ENCODE measurements around the gene ADAMTSL3.

Gene ADAMTSL3

GRCh38 chr15:83626171-83626802 is 27.6 kb upstream of the ADAMTSL3 start:
- no peak overlapping the region for H3K9ac ChIP-seq (ENCODE audit: low read length)
- H3K36me3 ChIP-seq (ENCODE audit: control insufficient read depth, low read depth, low read length), result no peaks in the 10 kb centered on the region
- H3K27ac ChIP-seq (ENCODE audit: low read length), result no peak overlapping the region
- no peak overlapping the region for H3K4me3 ChIP-seq (ENCODE audit: low read length)
- H3K9me3 ChIP-seq (ENCODE audit: control insufficient read depth, low read depth, low read length), result no peaks in the 10 kb centered on the region
- no peaks in the 10 kb centered on the region for H3K4me1 ChIP-seq (ENCODE audit: control insufficient read depth, low read depth, low read length)
- no peaks in the 10 kb centered on the region for H3K27me3 ChIP-seq (ENCODE audit: control insufficient read depth, insufficient read depth, low read length)

- Histone ChIP-seq H3K27ac (ENCODE audit: low read length) (no peak overlapping the region), H3K4me3 (ENCODE audit: low read length) (no peak overlapping the region), H3K27me3 (ENCODE audit: control insufficient read depth, insufficient read depth, low read length) (no peaks in the 10 kb centered on the region), H3K36me3 (ENCODE audit: control insufficient read depth, low read depth, low read length) (no peaks in the 10 kb centered on the region), H3K9me3 (ENCODE audit: control insufficient read depth, low read depth, low read length) (no peaks in the 10 kb centered on the region), H3K9ac (ENCODE audit: low read length) (no peak overlapping the region), H3K4me1 (ENCODE audit: control insufficient read depth, low read depth, low read length) (no peaks in the 10 kb centered on the region)
Observed at GRCh38 chr15:83631534-83631933, 22.4 kb upstream of the ADAMTSL3 start.

- H3K4me1 ChIP-seq (ENCODE audit: control insufficient read depth, low read depth, low read length), result no peaks in the 10 kb centered on the region
- H3K27ac ChIP-seq (ENCODE audit: low read length), result no peak overlapping the region
- no peak overlapping the region for H3K4me3 ChIP-seq (ENCODE audit: low read length)
- H3K9ac ChIP-seq (ENCODE audit: low read length), result no peak overlapping the region
- H3K36me3 ChIP-seq (ENCODE audit: control insufficient read depth, low read depth, low read length), result no peaks in the 10 kb centered on the region
- H3K27me3 ChIP-seq (ENCODE audit: control insufficient read depth, insufficient read depth, low read length), result no peaks in the 10 kb centered on the region
- H3K9me3 ChIP-seq (ENCODE audit: control insufficient read depth, low read depth, low read length), result no peaks in the 10 kb centered on the region
Observed at GRCh38 chr15:83643201-83643600, 10.7 kb upstream of the ADAMTSL3 start.

GRCh38 chr15:83644439-83644838 is 9.5 kb upstream of the ADAMTSL3 start:
- H3K27me3 ChIP-seq (ENCODE audit: control insufficient read depth, insufficient read depth, low read length), result no peaks in the 10 kb centered on the region
- H3K4me1 ChIP-seq (ENCODE audit: control insufficient read depth, low read depth, low read length), result no peaks in the 10 kb centered on the region
- H3K36me3 ChIP-seq (ENCODE audit: control insufficient read depth, low read depth, low read length), result no peaks in the 10 kb centered on the region
- no peaks in the 10 kb centered on the region for H3K9me3 ChIP-seq (ENCODE audit: control insufficient read depth, low read depth, low read length)
- H3K27ac ChIP-seq (ENCODE audit: low read length), result no peak overlapping the region
- H3K4me3 ChIP-seq (ENCODE audit: low read length), result no peak overlapping the region
- H3K9ac ChIP-seq (ENCODE audit: low read length), result no peak overlapping the region

- no peaks in the 10 kb centered on the region for H3K4me1 ChIP-seq (ENCODE audit: control insufficient read depth, low read depth, low read length)
- H3K27ac ChIP-seq (ENCODE audit: low read length), result no peak overlapping the region
Observed at GRCh38 chr15:83650831-83651230, 3.1 kb upstream of the ADAMTSL3 start.

GRCh38 chr15:83651541-83651940 is 2.4 kb upstream of the ADAMTSL3 start:
- Histone ChIP-seq H3K27me3 (ENCODE audit: control insufficient read depth, insufficient read depth, low read length) (peaks cover 50% of the 10 kb centered on the region), H3K9me3 (ENCODE audit: control insufficient read depth, low read depth, low read length) (no peaks in the 10 kb centered on the region), H3K4me1 (ENCODE audit: control insufficient read depth, low read depth, low read length) (no peaks in the 10 kb centered on the region), H3K4me3 (ENCODE audit: low read length) (no peak overlapping the region), H3K27ac (ENCODE audit: low read length) (no peak overlapping the region), H3K36me3 (ENCODE audit: control insufficient read depth, low read depth, low read length) (no peaks in the 10 kb centered on the region), H3K9ac (ENCODE audit: low read length) (no peak overlapping the region)

More at GRCh38 chr15:83650831-83651230, 3.1 kb upstream of the ADAMTSL3 start:
- H3K27me3 ChIP-seq (ENCODE audit: control insufficient read depth, insufficient read depth, low read length), result peaks cover 42% of the 10 kb centered on the region
- no peaks in the 10 kb centered on the region for H3K36me3 ChIP-seq (ENCODE audit: control insufficient read depth, low read depth, low read length)
- no peaks in the 10 kb centered on the region for H3K9me3 ChIP-seq (ENCODE audit: control insufficient read depth, low read depth, low read length)
- H3K9ac ChIP-seq (ENCODE audit: low read length), result no peak overlapping the region
- H3K4me3 ChIP-seq (ENCODE audit: low read length), result no peak overlapping the region

GRCh38 chr15:83652626-83653204 is 1.2 kb upstream of the ADAMTSL3 start:
- H3K9me3 ChIP-seq (ENCODE audit: control insufficient read depth, low read depth, low read length), result no peaks in the 10 kb centered on the region
- no peak overlapping the region for H3K27ac ChIP-seq (ENCODE audit: low read length)
- H3K4me1 ChIP-seq (ENCODE audit: control insufficient read depth, low read depth, low read length), result no peaks in the 10 kb centered on the region
- peaks cover 56% of the 10 kb centered on the region for H3K27me3 ChIP-seq (ENCODE audit: control insufficient read depth, insufficient read depth, low read length)
- H3K9ac ChIP-seq (ENCODE audit: low read length), result no peak overlapping the region
- H3K36me3 ChIP-seq (ENCODE audit: control insufficient read depth, low read depth, low read length), result no peaks in the 10 kb centered on the region
- peak overlapping the region; percentile 43 for H3K4me3 ChIP-seq (ENCODE audit: low read length)

- no peak overlapping the region for H3K27ac ChIP-seq (ENCODE audit: low read length)
- H3K9me3 ChIP-seq (ENCODE audit: control insufficient read depth, low read depth, low read length), result no peaks in the 10 kb centered on the region
- no peak overlapping the region for H3K9ac ChIP-seq (ENCODE audit: low read length)
- no peaks in the 10 kb centered on the region for H3K4me1 ChIP-seq (ENCODE audit: control insufficient read depth, low read depth, low read length)
- no peaks in the 10 kb centered on the region for H3K36me3 ChIP-seq (ENCODE audit: control insufficient read depth, low read depth, low read length)
- peaks cover 56% of the 10 kb centered on the region for H3K27me3 ChIP-seq (ENCODE audit: control insufficient read depth, insufficient read depth, low read length)
- peak overlapping the region; percentile 43 for H3K4me3 ChIP-seq (ENCODE audit: low read length)
Observed at GRCh38 chr15:83653288-83653638, 660 bp upstream of the ADAMTSL3 start.

- Histone ChIP-seq H3K4me3 (ENCODE audit: low read length) (peak overlapping the region; percentile 58), H3K9ac (ENCODE audit: low read length) (no peak overlapping the region), H3K27ac (ENCODE audit: low read length) (no peak overlapping the region), H3K9me3 (ENCODE audit: control insufficient read depth, low read depth, low read length) (no peaks in the 10 kb centered on the region), H3K4me1 (ENCODE audit: control insufficient read depth, low read depth, low read length) (no peaks in the 10 kb centered on the region), H3K36me3 (ENCODE audit: control insufficient read depth, low read depth, low read length) (no peaks in the 10 kb centered on the region), H3K27me3 (ENCODE audit: control insufficient read depth, insufficient read depth, low read length) (peaks cover 56% of the 10 kb centered on the region)
Observed at GRCh38 chr15:83654379-83655236, 685 bp downstream of the ADAMTSL3 start.

- Histone ChIP-seq H3K4me3 (ENCODE audit: low read length) (peak overlapping the region; percentile 58), H3K9me3 (ENCODE audit: control insufficient read depth, low read depth, low read length) (no peaks in the 10 kb centered on the region), H3K27me3 (ENCODE audit: control insufficient read depth, insufficient read depth, low read length) (peaks cover 56% of the 10 kb centered on the region), H3K4me1 (ENCODE audit: control insufficient read depth, low read depth, low read length) (no peaks in the 10 kb centered on the region), H3K27ac (ENCODE audit: low read length) (no peak overlapping the region), H3K9ac (ENCODE audit: low read length) (no peak overlapping the region), H3K36me3 (ENCODE audit: control insufficient read depth, low read depth, low read length) (no peaks in the 10 kb centered on the region)
Observed at GRCh38 chr15:83655237-83655616, 1.3 kb downstream of the ADAMTSL3 start.

GRCh38 chr15:83656192-83656591 is 2.3 kb downstream of the ADAMTSL3 start:
- no peak overlapping the region for H3K27ac ChIP-seq (ENCODE audit: low read length)
- no peak overlapping the region for H3K4me3 ChIP-seq (ENCODE audit: low read length)
- no peaks in the 10 kb centered on the region for H3K4me1 ChIP-seq (ENCODE audit: control insufficient read depth, low read depth, low read length)
- H3K9me3 ChIP-seq (ENCODE audit: control insufficient read depth, low read depth, low read length), result no peaks in the 10 kb centered on the region
- H3K36me3 ChIP-seq (ENCODE audit: control insufficient read depth, low read depth, low read length), result no peaks in the 10 kb centered on the region
- peaks cover 55% of the 10 kb centered on the region for H3K27me3 ChIP-seq (ENCODE audit: control insufficient read depth, insufficient read depth, low read length)
- no peak overlapping the region for H3K9ac ChIP-seq (ENCODE audit: low read length)
